ENCODE results near the gene ARL4A.
"Not testable (repeated sequence)": the region's sequence is repeated elsewhere in the genome, so short reads cannot be mapped to it uniquely, and the experiment has no call there.

Gene ARL4A

DNA sequence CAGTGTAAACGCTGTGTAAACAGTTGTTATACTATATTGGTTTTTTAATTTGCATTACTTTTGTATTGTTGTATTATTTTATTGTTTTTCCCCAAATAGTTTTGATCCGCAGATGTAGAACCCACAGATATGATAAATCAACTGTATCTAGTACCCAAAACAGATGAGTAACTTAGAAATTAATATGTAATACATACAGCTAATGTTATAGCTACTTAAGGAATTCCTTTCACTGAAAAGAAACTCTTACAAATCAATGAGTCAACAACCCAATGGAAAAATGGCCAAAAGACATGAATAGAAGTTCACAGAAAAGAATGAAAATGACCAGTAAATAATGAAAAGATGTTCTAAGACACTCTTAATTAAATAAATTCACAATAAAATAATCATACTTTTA, 32.3 kb upstream of the ARL4A start:
- H2BK5ac ChIP-seq (ENCODE audit: low read depth, low read length, poor library complexity) = no peak overlapping the region
- DNase-seq = no peak
- no peak overlapping the region for H3K4me3 ChIP-seq (ENCODE audit: low read depth, low read length)
- no peak overlapping the region for H3K4ac ChIP-seq (ENCODE audit: low read depth, low read length)
- peaks cover 0 to 3% of the 10 kb centered on the region in 2 experiments for H3K4me1 ChIP-seq (ENCODE audit: control insufficient read depth in 1 of 2, insufficient read depth in 2 of 2, low read length in 2 of 2)
- no peak overlapping the region for H4K12ac ChIP-seq (ENCODE audit: low read depth, low read length)
- H2BK12ac ChIP-seq (ENCODE audit: low read length) = no peak overlapping the region
- no peak overlapping the region for H3K18ac ChIP-seq (ENCODE audit: low read length)
- no peaks in the 10 kb centered on the region for H3K9me3 ChIP-seq (ENCODE audit: insufficient read depth, low read depth, low read length)
- no peak overlapping the region for H2AK5ac ChIP-seq (ENCODE audit: low read length)
- peaks cover 3% of the 10 kb centered on the region for H3K79me1 ChIP-seq (ENCODE audit: low read length)
- H3K9ac ChIP-seq (ENCODE audit: low read length) = no peak overlapping the region
- no CpG with 5 or more reads among the region's 2 CpGs for WGBS (ENCODE audit: extremely low coverage, insufficient coverage, insufficient read length)
- H4K8ac ChIP-seq (ENCODE audit: low read depth, low read length) = no peak overlapping the region
- H2BK120ac ChIP-seq (ENCODE audit: insufficient read depth, low read length, poor library complexity) = no peak overlapping the region
- H3K79me2 ChIP-seq (ENCODE audit: control insufficient read depth, insufficient read depth, low read length, poor library complexity) = peaks cover 2% of the 10 kb centered on the region
- H3K4me2 ChIP-seq (ENCODE audit: low read length) = no peak overlapping the region
- H3K27me3 ChIP-seq (ENCODE audit: insufficient read depth, low read length) = no peaks in the 10 kb centered on the region
- no peak overlapping the region for H3K23ac ChIP-seq (ENCODE audit: low read length)
- no peak overlapping the region for H4K91ac ChIP-seq (ENCODE audit: low read depth, low read length)
- no peaks in the 10 kb centered on the region for H3K36me3 ChIP-seq (ENCODE audit: control insufficient read depth in 1 of 2, insufficient read depth in 2 of 2, low read length in 2 of 2)
- no peak overlapping the region for H3K14ac ChIP-seq (ENCODE audit: low read length)
- no peak overlapping the region for H3K27ac ChIP-seq (ENCODE audit: low read depth, low read length)
- no peak overlapping the region for H2AFZ ChIP-seq (ENCODE audit: insufficient read depth, low read length, poor library complexity)

- peak; percentile 52 to 60 for DNase-seq
- not testable (repeated sequence) for H4K12ac ChIP-seq (ENCODE audit: low read depth, low read length); H3K4me3 ChIP-seq (ENCODE audit: low read depth, low read length); H3K27me3 ChIP-seq (ENCODE audit: insufficient read depth, low read length); H2AFZ ChIP-seq (ENCODE audit: insufficient read depth, low read length, poor library complexity); H4K91ac ChIP-seq (ENCODE audit: low read depth, low read length); H2BK12ac ChIP-seq (ENCODE audit: low read length); H3K4me2 ChIP-seq (ENCODE audit: low read length); H2BK120ac ChIP-seq (ENCODE audit: insufficient read depth, low read length, poor library complexity); H2AK5ac ChIP-seq (ENCODE audit: low read length); H3K4ac ChIP-seq (ENCODE audit: low read depth, low read length); H3K18ac ChIP-seq (ENCODE audit: low read length); H3K9me3 ChIP-seq (ENCODE audit: insufficient read depth, low read depth, low read length); H3K79me1 ChIP-seq (ENCODE audit: low read length); H3K23ac ChIP-seq (ENCODE audit: low read length); H3K14ac ChIP-seq (ENCODE audit: low read length); H3K36me3 ChIP-seq (ENCODE audit: control insufficient read depth in 1 of 2, insufficient read depth in 2 of 2, low read length in 2 of 2); H3K79me2 ChIP-seq (ENCODE audit: control insufficient read depth, insufficient read depth, low read length, poor library complexity); H4K8ac ChIP-seq (ENCODE audit: low read depth, low read length); H3K4me1 ChIP-seq (ENCODE audit: control insufficient read depth in 1 of 2, insufficient read depth in 2 of 2, low read length in 2 of 2); H3K9ac ChIP-seq (ENCODE audit: low read length)
- no CpG with 5 or more reads among the region's 8 CpGs for WGBS (ENCODE audit: extremely low coverage, insufficient coverage, insufficient read length)
- H2BK5ac ChIP-seq (ENCODE audit: low read depth, low read length, poor library complexity) = peak overlapping the region; percentile 50
- H3K27ac ChIP-seq (ENCODE audit: low read depth, low read length) = peak overlapping the region; percentile 71
Observed at GRCh38 chr7:12660423-12660822, 27.0 kb upstream of the ARL4A start.

- H3K9ac ChIP-seq (ENCODE audit: low read length); H3K4ac ChIP-seq (ENCODE audit: low read depth, low read length); H4K8ac ChIP-seq (ENCODE audit: low read depth, low read length); H3K23ac ChIP-seq (ENCODE audit: low read length); H3K79me2 ChIP-seq (ENCODE audit: control insufficient read depth, insufficient read depth, low read length, poor library complexity); H2BK120ac ChIP-seq (ENCODE audit: insufficient read depth, low read length, poor library complexity); H2BK12ac ChIP-seq (ENCODE audit: low read length); H3K36me3 ChIP-seq (ENCODE audit: control insufficient read depth in 1 of 2, insufficient read depth in 2 of 2, low read length in 2 of 2); H3K79me1 ChIP-seq (ENCODE audit: low read length); H3K4me2 ChIP-seq (ENCODE audit: low read length); H3K18ac ChIP-seq (ENCODE audit: low read length); H3K4me1 ChIP-seq (ENCODE audit: control insufficient read depth in 1 of 2, insufficient read depth in 2 of 2, low read length in 2 of 2); H2AK5ac ChIP-seq (ENCODE audit: low read length); H3K14ac ChIP-seq (ENCODE audit: low read length); H3K27me3 ChIP-seq (ENCODE audit: insufficient read depth, low read length); H3K9me3 ChIP-seq (ENCODE audit: insufficient read depth, low read depth, low read length); H2AFZ ChIP-seq (ENCODE audit: insufficient read depth, low read length, poor library complexity); DNase-seq; H4K12ac ChIP-seq (ENCODE audit: low read depth, low read length); H3K4me3 ChIP-seq (ENCODE audit: low read depth, low read length): not testable (repeated sequence)
- no CpG with 5 or more reads among the region's 3 CpGs for WGBS (ENCODE audit: extremely low coverage, insufficient coverage, insufficient read length)
- peak overlapping the region; percentile 50 for H2BK5ac ChIP-seq (ENCODE audit: low read depth, low read length, poor library complexity)
- H3K27ac ChIP-seq (ENCODE audit: low read depth, low read length) = peak overlapping the region; percentile 71
- H4K91ac ChIP-seq (ENCODE audit: low read depth, low read length) = peak overlapping the region; percentile 19
Observed at GRCh38 chr7:12660986-12661385, 26.4 kb upstream of the ARL4A start.

GRCh38 chr7:12661581-12661980, 25.9 kb upstream of the ARL4A start:
- H3K18ac ChIP-seq (ENCODE audit: low read length) = no peak overlapping the region
- no peak for DNase-seq
- no peak overlapping the region for H3K23ac ChIP-seq (ENCODE audit: low read length)
- no peaks in the 10 kb centered on the region for H3K36me3 ChIP-seq (ENCODE audit: control insufficient read depth in 1 of 2, insufficient read depth in 2 of 2, low read length in 2 of 2)
- no peak overlapping the region for H4K12ac ChIP-seq (ENCODE audit: low read depth, low read length)
- H3K14ac ChIP-seq (ENCODE audit: low read length) = no peak overlapping the region
- H2BK12ac ChIP-seq (ENCODE audit: low read length) = peak overlapping the region; percentile 59
- no peak overlapping the region for H3K9ac ChIP-seq (ENCODE audit: low read length)
- no peak overlapping the region for H2AK5ac ChIP-seq (ENCODE audit: low read length)
- H3K4ac ChIP-seq (ENCODE audit: low read depth, low read length) = no peak overlapping the region
- no peak overlapping the region for H2BK120ac ChIP-seq (ENCODE audit: insufficient read depth, low read length, poor library complexity)
- no peak overlapping the region for H3K4me2 ChIP-seq (ENCODE audit: low read length)
- no peak overlapping the region for H3K27ac ChIP-seq (ENCODE audit: low read depth, low read length)
- peaks cover 0 to 3% of the 10 kb centered on the region in 2 experiments for H3K4me1 ChIP-seq (ENCODE audit: control insufficient read depth in 1 of 2, insufficient read depth in 2 of 2, low read length in 2 of 2)
- no peaks in the 10 kb centered on the region for H3K27me3 ChIP-seq (ENCODE audit: insufficient read depth, low read length)
- no peak overlapping the region for H3K4me3 ChIP-seq (ENCODE audit: low read depth, low read length)
- peaks cover 1% of the 10 kb centered on the region for H3K9me3 ChIP-seq (ENCODE audit: insufficient read depth, low read depth, low read length)
- no peak overlapping the region for H2BK5ac ChIP-seq (ENCODE audit: low read depth, low read length, poor library complexity)
- WGBS (ENCODE audit: extremely low coverage, insufficient coverage, insufficient read length) = no CpG with 5 or more reads among the region's 6 CpGs
- H2AFZ ChIP-seq (ENCODE audit: insufficient read depth, low read length, poor library complexity) = no peak overlapping the region
- no peak overlapping the region for H4K8ac ChIP-seq (ENCODE audit: low read depth, low read length)
- peaks cover 6% of the 10 kb centered on the region for H3K79me1 ChIP-seq (ENCODE audit: low read length)
- H4K91ac ChIP-seq (ENCODE audit: low read depth, low read length) = no peak overlapping the region
- H3K79me2 ChIP-seq (ENCODE audit: control insufficient read depth, insufficient read depth, low read length, poor library complexity) = peaks cover 2% of the 10 kb centered on the region
